ENCODE measurements around the gene AOAH.

Gene AOAH

DNA sequence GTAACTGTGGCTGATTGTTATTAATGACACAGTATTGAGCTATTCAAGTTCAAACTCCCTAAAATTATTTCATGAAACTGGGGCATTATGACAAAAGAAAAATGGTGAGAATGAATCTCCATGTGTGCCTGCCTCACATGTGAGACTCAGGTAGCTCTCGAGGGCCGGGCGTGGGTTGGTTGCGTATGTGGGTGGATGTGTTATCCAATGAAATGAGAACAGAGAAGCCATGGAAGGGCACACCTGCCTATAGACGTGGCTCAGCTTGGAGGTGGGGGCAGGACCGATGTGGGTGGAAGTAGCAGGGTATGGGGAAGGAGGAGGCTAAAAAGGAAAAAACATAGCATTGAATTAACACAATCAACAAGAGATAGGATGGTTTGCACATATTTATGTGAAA lies 96.5 kb downstream of the AOAH start:
- no peak for DNase-seq (ENCODE audit: low spot score in 2 of 2)
- Mint-ChIP-seq H3K27ac (ENCODE audit: low read depth) (peak overlapping the region; percentile 62), H3K4me1 (peaks cover 38% of the 10 kb centered on the region), H3K4me3 (no peak overlapping the region), H3K36me3 (ENCODE audit: insufficient read depth) (peaks cover 70% of the 10 kb centered on the region), H3K27me3 (no peaks in the 10 kb centered on the region), H3K9me3 (no peaks in the 10 kb centered on the region)
- ATAC-seq (replicated peaks; ENCODE audit: extremely low read depth, poor library complexity, severe bottlenecking): no peak

GRCh38 chr7:36626111-36626510 lies 98.2 kb downstream of the AOAH start:
- no peak overlapping the region for H3K4me3 Mint-ChIP-seq
- no peaks in the 10 kb centered on the region for H3K27me3 Mint-ChIP-seq
- no peaks in the 10 kb centered on the region for H3K9me3 Mint-ChIP-seq
- no peak for ATAC-seq (replicated peaks; ENCODE audit: extremely low read depth, poor library complexity, severe bottlenecking)
- no peak overlapping the region for H3K27ac Mint-ChIP-seq (ENCODE audit: low read depth)
- peaks cover 68% of the 10 kb centered on the region for H3K36me3 Mint-ChIP-seq (ENCODE audit: insufficient read depth)
- H3K4me1 Mint-ChIP-seq: peaks cover 26% of the 10 kb centered on the region
- DNase-seq (ENCODE audit: low spot score in 2 of 2): no peak

- ATAC-seq (replicated peaks; ENCODE audit: extremely low read depth, poor library complexity, severe bottlenecking) (no peak), DNase-seq (ENCODE audit: low spot score in 2 of 2) (no peak)
- peaks cover 66% of the 10 kb centered on the region for H3K36me3 Mint-ChIP-seq (ENCODE audit: insufficient read depth)
- no peaks in the 10 kb centered on the region for H3K9me3 Mint-ChIP-seq
- no peaks in the 10 kb centered on the region for H3K27me3 Mint-ChIP-seq
- no peak overlapping the region for H3K4me3 Mint-ChIP-seq
- peaks cover 26% of the 10 kb centered on the region for H3K4me1 Mint-ChIP-seq
- no peak overlapping the region for H3K27ac Mint-ChIP-seq (ENCODE audit: low read depth)
Observed at GRCh38 chr7:36625247-36625646, 99.0 kb downstream of the AOAH start.

DNA sequence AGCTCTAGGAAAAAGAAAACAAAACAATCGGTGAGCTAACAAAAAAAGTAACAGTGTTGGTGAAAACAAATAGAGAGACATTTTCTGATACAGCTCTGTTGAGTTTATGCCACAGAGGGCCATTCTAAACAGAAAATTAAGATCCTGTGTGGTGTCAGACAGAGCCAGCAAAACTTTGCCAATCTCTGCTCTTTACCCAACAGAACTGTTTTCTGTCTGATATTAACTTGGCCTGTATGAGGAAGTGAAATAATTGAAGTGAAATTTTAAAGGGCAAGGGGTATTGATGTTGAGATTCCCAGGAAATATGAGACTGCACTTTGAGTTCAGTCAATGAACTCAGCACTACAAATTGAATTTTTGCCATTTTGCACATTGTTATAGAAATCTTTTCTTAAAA lies 101.0 kb downstream of the AOAH start:
- DNase-seq (ENCODE audit: low spot score in 2 of 2): no peak
- H3K27ac Mint-ChIP-seq (ENCODE audit: low read depth): peak overlapping the region; percentile 75
- peaks cover 15% of the 10 kb centered on the region for H3K4me1 Mint-ChIP-seq
- H3K36me3 Mint-ChIP-seq (ENCODE audit: insufficient read depth): peaks cover 65% of the 10 kb centered on the region
- H3K27me3 Mint-ChIP-seq: no peaks in the 10 kb centered on the region
- no peak overlapping the region for H3K4me3 Mint-ChIP-seq
- no peak for ATAC-seq (replicated peaks; ENCODE audit: extremely low read depth, poor library complexity, severe bottlenecking)
- no peaks in the 10 kb centered on the region for H3K9me3 Mint-ChIP-seq

DNA sequence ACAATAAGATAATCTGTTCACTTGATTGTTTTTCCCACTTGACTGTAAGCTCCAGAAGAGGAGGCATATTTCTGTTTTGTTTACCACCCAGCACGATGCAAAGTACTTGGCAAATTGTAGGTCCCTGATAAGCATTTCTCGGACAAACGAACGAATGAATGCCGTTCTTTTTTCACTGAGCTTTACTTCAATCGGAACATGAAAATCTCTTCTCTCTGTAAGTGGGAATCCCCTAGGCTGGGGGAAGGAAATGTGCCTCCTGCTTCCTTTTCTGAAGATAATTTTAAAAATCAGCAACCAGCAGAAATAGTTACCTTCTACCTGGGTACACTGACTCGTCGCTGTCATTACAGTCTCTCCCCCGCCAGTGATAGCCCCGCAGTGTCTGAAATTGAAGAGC lies 102.9 kb downstream of the AOAH start:
- H3K27ac Mint-ChIP-seq (ENCODE audit: low read depth): no peak overlapping the region
- peaks cover 13% of the 10 kb centered on the region for H3K4me1 Mint-ChIP-seq
- ATAC-seq (replicated peaks; ENCODE audit: extremely low read depth, poor library complexity, severe bottlenecking): no peak
- no peak for DNase-seq (ENCODE audit: low spot score in 2 of 2)
- no peaks in the 10 kb centered on the region for H3K9me3 Mint-ChIP-seq
- H3K27me3 Mint-ChIP-seq: no peaks in the 10 kb centered on the region
- peaks cover 70% of the 10 kb centered on the region for H3K36me3 Mint-ChIP-seq (ENCODE audit: insufficient read depth)
- no peak overlapping the region for H3K4me3 Mint-ChIP-seq

DNA sequence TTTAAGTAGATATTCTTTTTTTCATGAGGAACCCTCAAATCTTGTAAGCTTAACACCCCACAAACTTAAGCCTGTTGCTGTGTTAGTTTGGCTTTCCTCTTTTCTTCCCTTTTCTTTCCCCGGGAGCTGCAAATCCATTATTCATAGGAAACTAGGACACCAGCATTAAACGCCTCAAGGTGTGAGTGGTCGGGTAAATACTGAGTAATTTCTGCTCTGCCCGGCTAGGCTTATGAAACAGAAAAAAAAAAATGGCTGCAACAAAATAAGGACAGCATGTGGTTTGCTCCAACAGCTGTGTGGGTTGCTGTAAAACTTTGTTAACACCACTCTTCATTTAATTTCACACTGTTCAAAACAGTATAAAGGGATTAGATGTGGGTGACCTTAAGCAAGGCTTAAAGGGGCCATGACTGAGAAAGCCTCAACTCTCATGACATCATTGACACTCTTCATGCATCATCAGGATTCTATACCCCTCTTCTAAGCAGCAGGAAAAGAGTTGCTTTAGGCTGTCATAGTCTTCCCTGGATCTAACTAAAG lies 104.1 kb downstream of the AOAH start:
- Mint-ChIP-seq H3K9me3 (no peaks in the 10 kb centered on the region), H3K27me3 (no peaks in the 10 kb centered on the region), H3K36me3 (ENCODE audit: insufficient read depth) (peaks cover 79% of the 10 kb centered on the region), H3K4me3 (no peak overlapping the region), H3K27ac (ENCODE audit: low read depth) (peak overlapping the region; percentile 46), H3K4me1 (peaks cover 7% of the 10 kb centered on the region)
- DNase-seq (ENCODE audit: low spot score in 2 of 2): no peak
- ATAC-seq (replicated peaks; ENCODE audit: extremely low read depth, poor library complexity, severe bottlenecking): peak; percentile 19

- no peaks in the 10 kb centered on the region for H3K27me3 Mint-ChIP-seq
- peaks cover 83% of the 10 kb centered on the region for H3K36me3 Mint-ChIP-seq (ENCODE audit: insufficient read depth)
- ATAC-seq (replicated peaks; ENCODE audit: extremely low read depth, poor library complexity, severe bottlenecking): no peak
- peaks cover 9% of the 10 kb centered on the region for H3K4me1 Mint-ChIP-seq
- no peaks in the 10 kb centered on the region for H3K9me3 Mint-ChIP-seq
- no peak for DNase-seq (ENCODE audit: low spot score in 2 of 2)
- H3K27ac Mint-ChIP-seq (ENCODE audit: low read depth): no peak overlapping the region
- H3K4me3 Mint-ChIP-seq: no peak overlapping the region
Observed at GRCh38 chr7:36617408-36617807, 106.9 kb downstream of the AOAH start.

- no peaks in the 10 kb centered on the region for H3K27me3 Mint-ChIP-seq
- no peaks in the 10 kb centered on the region for H3K9me3 Mint-ChIP-seq
- H3K4me1 Mint-ChIP-seq: peaks cover 9% of the 10 kb centered on the region
- peak overlapping the region; percentile 61 for H3K27ac Mint-ChIP-seq (ENCODE audit: low read depth)
- H3K36me3 Mint-ChIP-seq (ENCODE audit: insufficient read depth): peaks cover 84% of the 10 kb centered on the region
- H3K4me3 Mint-ChIP-seq: no peak overlapping the region
- DNase-seq (ENCODE audit: low spot score in 2 of 2) (no peak), ATAC-seq (replicated peaks; ENCODE audit: extremely low read depth, poor library complexity, severe bottlenecking) (no peak)
Observed at GRCh38 chr7:36615852-36616540, 108.3 kb downstream of the AOAH start.

- H3K36me3 Mint-ChIP-seq (ENCODE audit: insufficient read depth): peaks cover 82% of the 10 kb centered on the region
- H3K27ac Mint-ChIP-seq (ENCODE audit: low read depth): peak overlapping the region; percentile 41
- DNase-seq (ENCODE audit: low spot score in 2 of 2): no peak
Observed at GRCh38 chr7:36614959-36615358, 109.3 kb downstream of the AOAH start.

DNA sequence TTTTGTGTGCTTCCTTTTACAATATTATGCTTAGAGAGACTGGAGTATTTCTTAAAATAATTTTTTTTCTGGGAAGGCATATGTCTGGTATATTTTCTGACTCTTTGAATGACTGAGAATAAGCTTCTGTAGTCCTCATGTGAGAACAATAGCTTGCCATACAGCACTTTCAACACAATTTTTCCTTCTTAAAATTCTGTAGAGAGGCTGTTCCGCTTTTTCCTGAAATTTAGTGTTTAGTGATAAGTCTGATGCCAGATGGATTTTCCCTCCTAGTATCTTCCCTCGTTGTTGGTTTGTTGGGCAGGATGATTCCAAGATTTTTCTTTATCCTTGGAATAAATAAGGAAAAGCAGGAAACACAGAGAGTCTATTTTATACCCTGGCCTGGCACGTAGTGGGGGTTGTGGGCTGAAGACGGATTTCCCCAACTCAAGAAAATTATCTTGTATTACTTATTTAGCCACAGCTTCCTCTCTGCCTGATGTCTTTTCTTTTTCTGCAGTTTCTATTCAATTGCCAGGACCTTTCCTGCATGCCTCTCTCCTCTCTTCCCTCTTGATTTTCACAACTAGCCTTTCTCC lies 111.2 kb downstream of the AOAH start:
- peaks cover 14% of the 10 kb centered on the region for H3K4me1 Mint-ChIP-seq
- H3K9me3 Mint-ChIP-seq: no peaks in the 10 kb centered on the region
- no peak overlapping the region for H3K4me3 Mint-ChIP-seq
- H3K36me3 Mint-ChIP-seq (ENCODE audit: insufficient read depth): peaks cover 73% of the 10 kb centered on the region
- DNase-seq (ENCODE audit: low spot score in 2 of 2) (no peak), ATAC-seq (replicated peaks; ENCODE audit: extremely low read depth, poor library complexity, severe bottlenecking) (no peak)
- H3K27me3 Mint-ChIP-seq: no peaks in the 10 kb centered on the region
- peak overlapping the region; percentile 8 for H3K27ac Mint-ChIP-seq (ENCODE audit: low read depth)

More at GRCh38 chr7:36614959-36615358, 109.3 kb downstream of the AOAH start:
- Mint-ChIP-seq H3K4me1 (peaks cover 9% of the 10 kb centered on the region), H3K9me3 (no peaks in the 10 kb centered on the region), H3K27me3 (no peaks in the 10 kb centered on the region), H3K4me3 (no peak overlapping the region)
- no peak for ATAC-seq (replicated peaks; ENCODE audit: extremely low read depth, poor library complexity, severe bottlenecking)

DNA sequence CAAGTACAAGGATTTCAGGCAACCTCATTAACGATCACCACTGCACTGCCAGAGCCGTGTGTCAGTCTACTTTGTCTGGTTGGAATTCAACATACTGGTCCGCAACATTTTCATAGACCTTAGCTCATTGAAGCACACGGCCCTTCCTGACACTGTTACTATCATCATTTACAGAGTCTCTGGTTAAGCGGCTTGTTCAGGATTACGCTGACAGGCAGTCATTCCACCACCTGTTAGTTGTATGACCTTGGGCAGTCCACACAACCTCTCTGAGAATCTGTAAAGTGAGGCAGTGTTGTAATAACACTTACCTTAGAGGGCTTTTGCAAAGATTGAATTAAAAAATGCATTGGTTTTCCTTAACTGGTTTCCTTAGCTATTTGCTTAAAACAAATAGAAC lies 112.6 kb downstream of the AOAH start:
- Mint-ChIP-seq H3K9me3 (no peaks in the 10 kb centered on the region), H3K4me1 (peaks cover 17% of the 10 kb centered on the region), H3K36me3 (ENCODE audit: insufficient read depth) (peaks cover 72% of the 10 kb centered on the region), H3K4me3 (no peak overlapping the region), H3K27ac (ENCODE audit: low read depth) (no peak overlapping the region), H3K27me3 (no peaks in the 10 kb centered on the region)
- no peak for DNase-seq (ENCODE audit: low spot score in 2 of 2)
- ATAC-seq (replicated peaks; ENCODE audit: extremely low read depth, poor library complexity, severe bottlenecking): no peak

DNA sequence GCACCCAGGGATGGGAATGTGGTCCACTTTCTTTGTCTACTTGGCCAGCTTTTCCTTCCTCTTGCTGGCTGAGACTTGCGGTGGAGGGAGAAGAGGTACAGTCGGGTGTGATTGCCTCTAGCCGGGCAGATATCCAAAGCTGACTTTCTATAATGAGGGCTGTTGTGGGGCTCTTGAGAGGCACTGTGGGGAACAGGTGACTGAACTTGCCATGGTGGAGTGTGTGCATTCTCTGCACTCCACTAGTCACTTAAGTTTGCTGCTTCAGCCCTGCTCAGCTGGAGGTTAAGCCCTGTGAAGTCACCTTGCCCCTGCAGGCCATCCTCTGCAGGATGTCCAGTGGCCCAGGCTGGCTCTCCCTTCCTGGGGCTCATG lies 116.6 kb downstream of the AOAH start:
- Mint-ChIP-seq H3K4me1 (peaks cover 39% of the 10 kb centered on the region), H3K27ac (ENCODE audit: low read depth) (no peak overlapping the region), H3K4me3 (no peak overlapping the region), H3K36me3 (ENCODE audit: insufficient read depth) (peaks cover 54% of the 10 kb centered on the region), H3K9me3 (no peaks in the 10 kb centered on the region), H3K27me3 (no peaks in the 10 kb centered on the region)
- DNase-seq (ENCODE audit: low spot score in 2 of 2) (no peak), ATAC-seq (replicated peaks; ENCODE audit: extremely low read depth, poor library complexity, severe bottlenecking) (no peak)

- H3K36me3 Mint-ChIP-seq (ENCODE audit: insufficient read depth): peaks cover 54% of the 10 kb centered on the region
Observed at GRCh38 chr7:36606976-36607720, 117.1 kb downstream of the AOAH start.

More at GRCh38 chr7:36606976-36607720, 117.1 kb downstream of the AOAH start:
- H3K4me1 Mint-ChIP-seq: peaks cover 45% of the 10 kb centered on the region
- H3K27me3 Mint-ChIP-seq: no peaks in the 10 kb centered on the region
- DNase-seq (ENCODE audit: low spot score in 2 of 2) (no peak), ATAC-seq (replicated peaks; ENCODE audit: extremely low read depth, poor library complexity, severe bottlenecking) (no peak)
- H3K9me3 Mint-ChIP-seq: no peaks in the 10 kb centered on the region
- H3K4me3 Mint-ChIP-seq: peak overlapping the region; percentile 51
- H3K27ac Mint-ChIP-seq (ENCODE audit: low read depth): peak overlapping the region; percentile 63

Data from central memory CD8-positive, alpha-beta T cell (primary cell).